Measurements from ENCODE around the gene NAV1.

DNA sequence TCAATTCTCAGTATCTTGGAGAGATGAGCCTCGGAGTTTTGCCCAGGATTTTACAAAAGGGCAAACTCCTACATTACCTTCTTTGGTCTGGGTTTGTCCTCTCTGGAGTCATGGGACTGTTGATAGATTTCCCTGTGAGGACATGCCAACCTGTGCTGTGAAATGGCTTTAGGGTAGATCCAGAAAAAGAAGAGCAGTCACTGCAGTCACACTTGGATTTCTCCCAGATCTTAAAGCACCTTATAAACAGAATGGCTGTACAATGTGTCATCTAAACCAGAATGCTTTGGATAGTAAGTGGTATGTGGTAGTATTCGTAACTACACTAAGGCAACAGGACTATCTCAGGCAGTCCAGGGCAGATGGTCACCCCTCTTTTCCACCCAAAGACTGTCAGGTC is 30.1 kb upstream of the NAV1 start:
- TF ChIP-seq, protein P1, sequence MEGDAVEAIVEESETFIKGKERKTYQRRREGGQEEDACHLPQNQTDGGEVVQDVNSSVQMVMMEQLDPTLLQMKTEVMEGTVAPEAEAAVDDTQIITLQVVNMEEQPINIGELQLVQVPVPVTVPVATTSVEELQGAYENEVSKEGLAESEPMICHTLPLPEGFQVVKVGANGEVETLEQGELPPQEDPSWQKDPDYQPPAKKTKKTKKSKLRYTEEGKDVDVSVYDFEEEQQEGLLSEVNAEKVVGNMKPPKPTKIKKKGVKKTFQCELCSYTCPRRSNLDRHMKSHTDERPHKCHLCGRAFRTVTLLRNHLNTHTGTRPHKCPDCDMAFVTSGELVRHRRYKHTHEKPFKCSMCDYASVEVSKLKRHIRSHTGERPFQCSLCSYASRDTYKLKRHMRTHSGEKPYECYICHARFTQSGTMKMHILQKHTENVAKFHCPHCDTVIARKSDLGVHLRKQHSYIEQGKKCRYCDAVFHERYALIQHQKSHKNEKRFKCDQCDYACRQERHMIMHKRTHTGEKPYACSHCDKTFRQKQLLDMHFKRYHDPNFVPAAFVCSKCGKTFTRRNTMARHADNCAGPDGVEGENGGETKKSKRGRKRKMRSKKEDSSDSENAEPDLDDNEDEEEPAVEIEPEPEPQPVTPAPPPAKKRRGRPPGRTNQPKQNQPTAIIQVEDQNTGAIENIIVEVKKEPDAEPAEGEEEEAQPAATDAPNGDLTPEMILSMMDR (IDR thresholded peaks at IDR 0.05; ENCODE audit: control extremely low read depth in 1 of 3, insufficient read depth in 1 of 3, low read depth in 1 of 3, low read length in 3 of 3), result no peak
- no peak for TF ChIP-seq SRF (IDR thresholded peaks at IDR 0.05; ENCODE audit: low read depth, low read length)
- no peak for TF ChIP-seq KDM1A (IDR thresholded peaks at IDR 0.05; ENCODE audit: borderline replicate concordance, low read length)
- TF ChIP-seq EZH2 (IDR thresholded peaks at IDR 0.05; ENCODE audit: low read depth, low read length, severe bottlenecking), result no peak
- TF ChIP-seq SP4 (IDR thresholded peaks at IDR 0.05; ENCODE audit: low read length), result no peak
- TF ChIP-seq EP300 (IDR thresholded peaks at IDR 0.05; ENCODE audit: borderline replicate concordance in 1 of 2, low read depth in 2 of 2, low read length in 2 of 2), result no peak
- no peak for TF ChIP-seq JUN (IDR thresholded peaks at IDR 0.05; ENCODE audit: low read depth, low read length)
- TF ChIP-seq EGR1 (IDR thresholded peaks at IDR 0.05; ENCODE audit: borderline replicate concordance, low read depth, low read length), result no peak
- no peak for TF ChIP-seq YY1 (IDR thresholded peaks at IDR 0.05; ENCODE audit: low read depth, low read length)
- no peak for TF ChIP-seq BRCA1 (IDR thresholded peaks at IDR 0.05; ENCODE audit: low read depth, low read length)
- no peak for TF ChIP-seq POLR2AphosphoS5 (IDR thresholded peaks at IDR 0.05; ENCODE audit: low read depth, low read length)
- no peak for TF ChIP-seq JUND (IDR thresholded peaks at IDR 0.05; ENCODE audit: low read length)
- no peak for TF ChIP-seq CREB1 (IDR thresholded peaks at IDR 0.05)
- no peak for TF ChIP-seq SIX5 (IDR thresholded peaks at IDR 0.05; ENCODE audit: low read depth, low read length)

All from H1 (cell line).